SK-N-SH (cell line): ENCODE results near the gene AGBL1. TPM values are rescaled to one million over a fixed set of nuclear protein-coding genes. Genes with fewer than 3 reads are reported as not detected.

Experiments used
- CTCF ChIA-PET: fragments of 300-600, 350-600 bp; formaldehyde crosslinking; extraction: SDS; loops from one replicate; lab custom pipeline; 2021; lab: Yijun Ruan, JAX
- POLR2A ChIA-PET: fragments of 350-600 bp; sonication (Branson Sonifier 250); formaldehyde crosslinking; extraction: SDS; loops from one replicate; lab custom pipeline; 2020; ENCODE audit warnings: antibody characterized with exemption, inconsistent platforms; lab: Yijun Ruan, JAX
- DNase-seq: peaks from one replicate; pipeline ENCODE4 v3.0.0; 2012
- H2AFZ ChIP-seq: fragments of 200-600 bp; sonication (generic); 2 replicates; pipeline ENCODE4 v1.8.1; 2016; ENCODE audit warnings: antibody characterized with exemption, mild to moderate bottlenecking, low read depth
- H3F3A ChIP-seq: fragments of 200-600 bp; sonication (generic); replicated peaks from 2 replicates; pipeline ENCODE3; 2016; ENCODE audit warnings: antibody characterized with exemption, mild to moderate bottlenecking; ENCODE audit not compliant: insufficient read depth
- H3K27ac ChIP-seq, 2 experiments: fragments of 200-500 bp in 1 of 2; fragments of 200-600 bp in 1 of 2; sonication (Bioruptor generic) in 1 of 2; sonication (generic), shearing (Covaris generic) in 1 of 2; 2 replicates each; pipeline versions ENCODE4 v1.5.1 to v1.6.1; 2014 to 2016; ENCODE audit warnings: low read depth in 2 of 2, inconsistent platforms in 1 of 2, low read length in 1 of 2, mild to moderate bottlenecking in 1 of 2, mixed read lengths in 1 of 2
- H3K27me3 ChIP-seq: fragments of 200-600 bp; sonication (generic), shearing (Covaris generic); 2 replicates; pipeline ENCODE4 v1.6.1; 2016; ENCODE audit warnings: mixed run types; ENCODE audit not compliant: insufficient read depth
- H3K36me3 ChIP-seq, 2 experiments: fragments of 200-500 bp in 1 of 2; fragments of 200-600 bp in 1 of 2; sonication (Bioruptor generic) in 1 of 2; sonication (generic) in 1 of 2; replicated peaks in 1 of 2; 2 replicates each; pipeline versions ENCODE3 to v1.5.1; 2014 to 2016; ENCODE audit warnings: low read length in 1 of 2, mild to moderate bottlenecking in 1 of 2; ENCODE audit not compliant: insufficient read depth in 2 of 2, control insufficient read depth in 1 of 2
- H3K4me1 ChIP-seq, 2 experiments: fragments of 200-500 bp in 1 of 2; fragments of 200-600 bp in 1 of 2; sonication (Bioruptor generic) in 1 of 2; sonication (generic), shearing (Covaris generic) in 1 of 2; 2 replicates each; pipeline versions ENCODE4 v1.5.1 to v1.6.1; 2014 to 2016; ENCODE audit warnings: low read depth in 1 of 2, low read length in 1 of 2, mixed run types in 1 of 2; ENCODE audit not compliant: insufficient read depth in 2 of 2, control insufficient read depth in 1 of 2
- H3K4me2 ChIP-seq: fragments of 200-600 bp; sonication (generic), shearing (Covaris generic); 2 replicates; pipeline ENCODE4 v1.6.1; 2017; ENCODE audit warnings: mixed run types
- H3K4me3 ChIP-seq, 2 experiments: fragments of 200-500 bp in 1 of 2; fragments of 200-600 bp in 1 of 2; sonication (Bioruptor generic) in 1 of 2; sonication (generic), shearing (Covaris generic) in 1 of 2; 2 replicates each; pipeline versions ENCODE4 v1.5.1 to v1.8.1; 2014 to 2016; ENCODE audit warnings: low read depth in 2 of 2, inconsistent platforms in 1 of 2, low read length in 1 of 2, mild to moderate bottlenecking in 1 of 2, mixed read lengths in 1 of 2, moderate library complexity in 1 of 2
- H3K79me2 ChIP-seq: fragments of 200-600 bp; sonication (generic); 2 replicates; pipeline ENCODE4 v1.8.1; 2017; ENCODE audit warnings: mild to moderate bottlenecking; ENCODE audit not compliant: insufficient read depth
- H3K9ac ChIP-seq: fragments of 200-600 bp; sonication (generic); 2 replicates; pipeline ENCODE4 v1.6.1; 2017; ENCODE audit warnings: mixed run types
- H3K9me2 ChIP-seq: fragments of 200-600 bp; sonication (generic); 2 replicates; pipeline ENCODE4 v1.6.1; 2017; ENCODE audit warnings: mixed run types
- H3K9me3 ChIP-seq: fragments of 200-600 bp; sonication (generic); 2 replicates; pipeline ENCODE4 v1.6.1; 2017; ENCODE audit warnings: mixed run types, mild to moderate bottlenecking, moderate library complexity
- H4K20me1 ChIP-seq: fragments of 200-600 bp; sonication (generic); 2 replicates; pipeline ENCODE4 v1.6.1; 2017; ENCODE audit warnings: mild to moderate bottlenecking, mixed run types; ENCODE audit not compliant: insufficient read depth
- ELF1 ChIP-seq: IDR thresholded peaks from 2 replicates; pipeline ENCODE4 v1.4.0; 2012
- FOXJ3 ChIP-seq: sonication (generic); formaldehyde crosslinking; IDR thresholded peaks from 2 replicates; pipeline ENCODE4 v1.5.1; 2020; ENCODE audit warnings: mild to moderate bottlenecking, missing genetic modification reagents
- FOXM1 ChIP-seq: IDR thresholded peaks from 2 replicates; pipeline ENCODE4 v1.4.0; 2012; ENCODE audit warnings: low read depth, mild to moderate bottlenecking
- GABPA ChIP-seq: IDR thresholded peaks from 2 replicates; pipeline ENCODE4 v1.4.0; 2012; ENCODE audit warnings: low read depth, mild to moderate bottlenecking
- IRF3 ChIP-seq: fragments of 150-350 bp; IDR thresholded peaks from 2 replicates; pipeline ENCODE4 v1.6.1; 2016; ENCODE audit warnings: mild to moderate bottlenecking, low read depth, low read length
- MEF2A ChIP-seq: IDR thresholded peaks from 2 replicates; pipeline ENCODE4 v1.4.0; 2012; ENCODE audit warnings: low read depth, borderline replicate concordance
- MXI1 ChIP-seq: IDR thresholded peaks from 2 replicates; pipeline ENCODE4 v1.6.1; 2012; ENCODE audit warnings: mild to moderate bottlenecking, low read depth, low read length, improper control_type of control experiment
- RAD21 ChIP-seq: IDR thresholded peaks from 2 replicates; pipeline ENCODE4 v1.6.1; 2012; ENCODE audit warnings: mild to moderate bottlenecking, low read length
- RXRA ChIP-seq: IDR thresholded peaks from 2 replicates; pipeline ENCODE4 v1.4.0; 2012; ENCODE audit warnings: low read depth, mild to moderate bottlenecking, borderline replicate concordance
- USF2 ChIP-seq: fragments of 150-350 bp; IDR thresholded peaks from 2 replicates; pipeline ENCODE4 v1.6.1; 2017; ENCODE audit warnings: antibody characterized with exemption, low read length, low read depth, borderline replicate concordance
- WGBS: methylation state at CpG from one replicate; pipeline ENCODE4 v1.1.6; 2017; ENCODE audit warnings: low lambda C conversion rate; 5-methylcytosine and 5-hydroxymethylcytosine counted together
- polyA plus RNA-seq, 3 experiments: library from polyadenylated mRNA; depleted of rRNA; stranded (reverse); fragments of >200 nt; gene quantifications; 2 replicates each; pipeline ENCODE4 v1.2.3, GENCODE V29; 2012

The AGBL1 gene
- polyA plus RNA-seq, 1 of the 3 experiments (the other 2 are of a cell fraction), result not detected

GRCh38 chr15:86572368-86572841, 492.7 kb downstream of the AGBL1 start:
- no peaks in the 10 kb centered on the region for H4K20me1 ChIP-seq
- POLR2A ChIA-PET, result interaction anchor here (0.6 kb wide), 1 partner anchor 1717 kb away, joined by 3 read pairs; no protein-coding TSS in a partner anchor
- no peaks in the 10 kb centered on the region for H3F3A ChIP-seq
- no peaks in the 10 kb centered on the region for H3K9me3 ChIP-seq
- H3K27ac ChIP-seq, result peak overlapping the region in 1 of 2 experiments; percentile 85; a peak in 2 of 4 replicates
- no peak overlapping the region for H3K9ac ChIP-seq
- WGBS, result 33% methylated on average over 5 of the region's 21 CpGs
- H3K4me3 ChIP-seq, result peak overlapping the region in 1 of 2 experiments; percentile 39; a peak in 2 of 4 replicates
- no peaks in the 10 kb centered on the region for H3K79me2 ChIP-seq
- H2AFZ ChIP-seq, result no peak overlapping the region
- peaks cover 0 to 14% of the 10 kb centered on the region in 2 experiments; a peak in 2 of 4 replicates for H3K4me1 ChIP-seq
- no peaks in the 10 kb centered on the region for H3K36me3 ChIP-seq
- no peak overlapping the region for H3K4me2 ChIP-seq
- no peaks in the 10 kb centered on the region for H3K27me3 ChIP-seq
- H3K9me2 ChIP-seq, result no peaks in the 10 kb centered on the region
- CTCF ChIA-PET, result interaction anchor here (1.2 kb wide), 1 partner anchor 17 kb away, joined by 4 read pairs; no protein-coding TSS in a partner anchor
- no peak for TF ChIP-seq USF2
- no peak for TF ChIP-seq GABPA
- TF ChIP-seq MXI1, result peak; percentile 47; the same call in 1 of the 2 replicates
- 0 out of 2 replicates have a peak, but pooled peaks have one; percentile 29 for TF ChIP-seq FOXJ3
- peak; percentile 75 for DNase-seq

- no peaks in the 10 kb centered on the region for H3K9me3 ChIP-seq
- no peaks in the 10 kb centered on the region for H3K79me2 ChIP-seq
- H3F3A ChIP-seq, result no peaks in the 10 kb centered on the region
- no peaks in the 10 kb centered on the region for H4K20me1 ChIP-seq
- no peak overlapping the region for H2AFZ ChIP-seq
- H3K36me3 ChIP-seq, result no peaks in the 10 kb centered on the region
- WGBS, result 42% methylated on average over 3 of the region's 3 CpGs
- H3K27me3 ChIP-seq, result no peaks in the 10 kb centered on the region
- no peak overlapping the region for H3K27ac ChIP-seq
- CTCF ChIA-PET, result no interaction called here
- no peaks in the 10 kb centered on the region for H3K9me2 ChIP-seq
- H3K4me3 ChIP-seq, result no peak overlapping the region
- DNase-seq, result no peak
- no peak overlapping the region for H3K9ac ChIP-seq
- TF ChIP-seq RXRA, result no peak
- TF ChIP-seq MEF2A, result no peak
- no peak for TF ChIP-seq IRF3
- no peak for TF ChIP-seq ELF1
- no peak for TF ChIP-seq FOXM1
- no peak for TF ChIP-seq RAD21
- peaks cover 0 to 14% of the 10 kb centered on the region in 2 experiments; a peak in 2 of 4 replicates for H3K4me1 ChIP-seq
- H3K4me2 ChIP-seq, result no peak overlapping the region
- POLR2A ChIA-PET, result no interaction called here
Observed at GRCh38 chr15:86573476-86573875, 493.8 kb downstream of the AGBL1 start.
